VCaP (cell line): ENCODE results near the gene DDR2.
A peak's percentile ranks its signal among the peaks of the same experiment; 100 is the strongest.

Experiments
- H3K27ac ChIP-seq: fragments of 450-650 bp; 2 replicates; pipeline ENCODE4 v1.5.1; 2017
- CTCF ChIP-seq: fragments of 450-650 bp; conservative IDR thresholded peaks from 2 replicates; pipeline ENCODE4 v1.5.1; 2017; ENCODE audit warnings: mild to moderate bottlenecking, moderate library complexity

The DDR2 gene

GRCh38 chr1:162709132-162709860, 77.0 kb downstream of the DDR2 start:
- no peak for TF ChIP-seq CTCF
- peak overlapping the region; percentile 69 for H3K27ac ChIP-seq

GRCh38 chr1:162709870-162710269, 77.6 kb downstream of the DDR2 start:
- peak overlapping the region; percentile 69 for H3K27ac ChIP-seq
- TF ChIP-seq CTCF = no peak

- no peak for TF ChIP-seq CTCF
- H3K27ac ChIP-seq = peak overlapping the region; percentile 69
Observed at GRCh38 chr1:162710345-162710744, 78.1 kb downstream of the DDR2 start.

GRCh38 chr1:162710780-162711465, 78.7 kb downstream of the DDR2 start:
- no peak for TF ChIP-seq CTCF
- peak overlapping the region; percentile 69 for H3K27ac ChIP-seq

GRCh38 chr1:162712317-162713029, 80.2 kb downstream of the DDR2 start:
- TF ChIP-seq CTCF = no peak
- no peak overlapping the region for H3K27ac ChIP-seq

GRCh38 chr1:162716123-162716522, 83.9 kb downstream of the DDR2 start:
- no peak for TF ChIP-seq CTCF
- no peak overlapping the region for H3K27ac ChIP-seq

GRCh38 chr1:162716552-162716951, 84.3 kb downstream of the DDR2 start:
- H3K27ac ChIP-seq = no peak overlapping the region
- TF ChIP-seq CTCF = no peak
